ENCODE measurements around the gene IGLON5.

The IGLON5 gene

DNA sequence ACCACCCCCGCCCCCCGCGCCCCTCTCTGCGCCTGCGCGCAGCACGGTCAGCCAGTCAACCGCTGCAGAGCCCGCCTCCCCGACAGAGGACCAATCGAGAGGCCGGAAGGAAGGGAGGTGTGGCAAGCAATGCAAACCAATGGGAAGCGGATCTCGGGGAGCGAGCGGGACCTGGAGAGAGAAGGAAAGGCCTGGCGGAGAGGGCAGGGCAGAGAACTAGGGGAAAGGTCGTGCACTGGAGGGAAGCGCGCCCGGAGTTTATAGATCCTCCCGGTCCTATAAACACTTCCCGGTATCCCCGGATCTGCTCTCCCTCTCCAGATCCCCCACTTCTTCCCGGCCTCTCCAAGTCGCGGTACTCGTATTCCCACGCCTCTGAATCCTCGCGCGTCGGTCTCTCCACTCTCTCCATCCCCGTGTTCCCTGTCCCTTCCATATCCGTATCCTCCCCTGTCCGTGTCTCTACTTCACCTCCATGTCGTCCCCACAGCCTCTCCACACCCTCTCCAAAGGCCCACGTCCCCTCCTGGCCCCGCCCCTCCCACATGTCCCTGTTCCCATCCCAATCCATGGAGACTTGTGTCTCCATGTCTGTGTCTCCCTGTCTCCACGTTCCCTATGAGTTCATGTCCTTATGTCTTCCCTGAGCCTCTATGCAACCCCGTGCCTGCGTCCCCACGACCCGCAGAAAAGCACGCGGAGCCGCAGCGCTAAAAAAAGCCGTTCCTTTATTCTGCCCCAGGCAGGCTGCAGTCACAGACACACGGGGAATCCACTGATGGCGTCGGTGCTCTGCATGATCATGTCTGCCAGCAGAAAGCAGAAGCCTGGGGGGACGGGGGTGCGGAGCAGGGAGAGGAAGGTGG, 55.2 kb downstream of the IGLON5 start:
- FAIRE-seq: peak; percentile 85

DNA sequence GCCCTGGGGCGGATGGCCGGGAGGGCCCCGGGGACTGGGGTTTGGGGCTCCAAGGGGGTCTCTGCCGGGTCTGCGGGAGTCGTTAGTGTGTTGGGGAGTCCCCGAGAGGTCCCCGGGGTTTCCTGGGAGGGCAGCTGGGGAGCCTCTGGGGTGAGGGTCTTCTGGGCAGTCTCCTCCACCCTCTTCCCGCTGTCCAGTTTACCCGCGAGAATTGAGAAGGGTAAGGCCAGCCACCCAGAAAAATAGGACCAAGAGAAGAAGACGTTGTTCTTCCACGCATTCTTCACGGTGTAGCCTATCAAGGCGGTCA, 55.8 kb downstream of the IGLON5 start:
- FAIRE-seq: no peak

DNA sequence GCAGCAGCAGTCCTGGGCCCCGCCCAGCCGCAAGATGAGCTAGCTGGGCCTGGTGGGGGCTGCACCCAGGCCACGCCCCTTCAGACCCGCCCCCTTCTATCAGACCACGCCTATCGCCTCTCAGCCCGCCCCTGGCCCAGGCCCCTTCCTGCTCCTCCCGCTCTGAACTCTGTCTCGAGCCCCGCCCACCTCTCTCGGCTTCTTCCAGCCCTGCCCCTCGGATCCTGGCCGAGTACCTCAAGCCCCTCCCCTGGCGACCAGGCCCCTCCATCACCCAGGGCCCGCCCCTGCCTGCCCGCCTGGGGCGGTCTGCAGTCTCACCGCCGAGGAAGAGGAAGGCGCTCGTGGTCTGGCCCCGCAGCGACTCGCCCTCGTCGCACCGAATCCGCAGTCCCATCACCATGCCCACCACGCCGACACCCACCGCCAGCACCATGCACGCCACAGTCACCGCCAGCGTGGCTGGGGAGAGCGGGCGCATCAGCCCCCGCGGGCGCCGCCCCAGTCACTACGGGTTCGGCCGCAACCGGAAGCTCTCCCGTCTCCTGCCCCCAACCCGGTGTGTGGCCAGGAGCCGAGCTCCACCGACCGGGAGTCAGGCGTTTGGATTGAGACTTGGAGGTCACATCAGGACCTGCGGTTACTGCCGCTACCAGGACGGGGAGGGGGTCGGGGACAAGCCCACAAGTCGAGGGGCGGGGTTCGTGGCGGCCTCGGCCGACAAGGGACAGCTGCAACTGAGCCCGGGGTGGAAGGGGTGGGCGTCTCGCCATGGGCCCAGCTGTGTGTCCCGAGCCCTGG, 56.3 kb downstream of the IGLON5 start:
- FAIRE-seq: peak; percentile 98

DNA sequence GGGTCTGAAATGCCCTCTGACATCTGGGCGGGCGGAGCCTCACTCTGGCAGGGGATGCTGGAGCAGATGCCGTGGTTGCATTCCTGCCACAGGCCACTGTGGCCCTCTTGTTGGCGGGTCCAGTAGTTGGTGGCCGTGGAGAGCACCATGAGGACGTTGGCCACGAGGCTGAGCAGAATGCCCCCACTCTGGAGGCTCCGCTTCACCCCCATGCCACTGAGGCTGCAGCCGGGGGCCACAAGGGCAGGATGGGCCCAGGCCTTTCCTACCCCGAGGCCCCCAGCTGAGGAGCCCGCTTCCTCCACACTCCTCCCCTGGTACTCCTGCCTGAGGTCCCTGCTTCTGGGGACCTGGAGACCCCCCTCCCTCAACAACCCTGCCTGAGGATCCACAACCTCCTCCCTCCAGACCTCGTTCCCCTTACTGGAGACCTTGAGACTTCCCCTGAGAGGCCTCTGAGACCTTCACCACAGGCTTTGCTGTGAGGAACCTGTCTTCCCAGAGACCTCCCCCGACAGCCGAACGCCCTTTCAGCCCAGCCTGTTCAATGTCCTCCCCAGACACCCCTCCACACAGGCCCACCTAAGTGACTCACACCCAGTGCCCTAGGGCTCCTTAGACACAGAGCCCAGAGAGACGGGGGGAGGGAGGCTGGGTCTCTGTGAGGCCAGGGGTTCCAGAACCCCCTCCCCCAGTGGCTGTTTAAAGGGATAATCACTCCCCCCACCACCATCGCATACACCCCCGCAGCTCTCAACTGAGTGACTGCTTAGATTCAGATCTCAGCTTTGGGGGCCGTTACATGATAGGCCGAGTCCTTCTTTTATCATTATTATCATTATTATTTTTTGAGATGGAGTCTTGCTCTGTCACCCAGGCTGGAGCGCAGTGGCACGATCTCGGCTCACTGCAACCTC, 57.2 kb downstream of the IGLON5 start, which contains the start of gene CLDND2:
TSS of gene CLDND2 (minus strand) at position 638 of the 917 bp plus-strand sequence. CDS start at position 212, 426 bp downstream.
- FAIRE-seq: no peak

DNA sequence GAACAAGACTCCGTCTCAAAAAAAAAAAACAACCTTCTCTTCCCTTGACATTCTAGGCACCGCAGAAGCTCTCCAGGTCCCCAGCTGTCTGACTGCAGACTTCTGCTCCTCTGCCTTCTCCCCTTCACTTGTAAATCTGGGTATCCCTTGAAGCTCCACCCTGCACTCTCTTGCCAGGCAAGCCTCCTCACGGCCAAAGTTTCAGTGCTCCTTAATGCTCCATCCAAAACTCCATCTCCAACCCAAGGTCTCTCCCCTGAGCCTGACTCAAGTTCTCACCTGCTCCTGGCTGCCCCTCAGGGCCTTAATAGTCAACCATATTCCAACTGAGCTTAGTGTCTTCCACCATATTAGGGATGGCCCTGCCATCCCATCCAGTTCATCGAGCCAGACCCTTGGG, 58.8 kb downstream of the IGLON5 start:
- FAIRE-seq: no peak

DNA sequence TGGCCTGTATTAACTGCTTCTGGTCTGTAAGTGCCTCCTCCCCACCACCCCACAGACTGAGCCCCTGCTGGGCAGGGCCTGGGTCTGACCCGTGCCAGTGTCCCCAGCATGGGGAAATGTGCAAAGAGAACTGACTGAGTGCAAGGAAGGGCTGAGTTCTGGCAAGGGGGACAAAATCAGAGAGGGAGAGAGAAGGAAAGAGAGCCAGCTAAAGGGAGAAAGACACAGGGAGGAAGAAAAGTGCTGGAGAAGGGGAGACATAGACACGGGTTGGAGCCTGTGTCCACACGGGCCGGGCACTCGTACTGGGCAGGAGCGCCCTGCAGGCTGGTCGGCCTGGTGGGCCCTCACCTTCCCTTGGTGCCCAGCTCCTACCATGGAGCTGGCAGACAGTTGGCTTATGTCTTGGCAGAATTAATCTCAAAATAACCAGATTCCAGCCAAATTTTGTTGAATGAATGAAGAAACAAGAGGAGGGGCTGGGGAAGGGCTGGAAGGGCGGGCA, 59.8 kb downstream of the IGLON5 start:
- FAIRE-seq: no peak

DNA sequence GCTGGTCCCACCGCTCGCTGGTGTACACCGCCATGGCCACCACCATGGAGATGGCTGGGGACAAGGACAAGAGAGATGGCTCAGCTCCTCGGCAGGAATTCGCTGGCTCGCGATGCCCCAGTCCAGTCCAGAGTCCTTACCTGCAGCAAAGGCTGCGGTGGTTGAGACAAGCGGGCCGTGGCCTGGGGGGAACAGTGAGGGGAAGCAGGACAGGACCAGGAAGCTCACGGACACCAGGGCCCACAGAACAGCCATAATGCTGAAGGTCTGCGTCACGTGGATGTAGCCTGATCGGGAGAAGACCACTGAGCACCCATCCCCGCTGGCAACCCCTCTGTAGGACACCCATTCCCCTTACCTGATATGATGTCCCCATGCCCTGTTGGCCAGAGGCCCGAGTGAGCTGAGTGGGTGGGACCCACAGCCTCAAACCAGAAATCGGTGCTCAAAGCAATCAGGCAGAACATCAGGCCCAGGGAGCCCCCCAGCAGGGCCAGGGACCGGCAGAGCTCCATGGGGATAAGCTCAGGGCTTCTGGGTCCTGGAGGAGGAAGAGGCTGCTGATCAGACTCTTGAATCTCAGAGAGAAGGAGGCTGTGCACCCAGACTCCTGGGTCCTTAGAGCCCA, 60.7 kb downstream of the IGLON5 start:
- FAIRE-seq: no peak

DNA sequence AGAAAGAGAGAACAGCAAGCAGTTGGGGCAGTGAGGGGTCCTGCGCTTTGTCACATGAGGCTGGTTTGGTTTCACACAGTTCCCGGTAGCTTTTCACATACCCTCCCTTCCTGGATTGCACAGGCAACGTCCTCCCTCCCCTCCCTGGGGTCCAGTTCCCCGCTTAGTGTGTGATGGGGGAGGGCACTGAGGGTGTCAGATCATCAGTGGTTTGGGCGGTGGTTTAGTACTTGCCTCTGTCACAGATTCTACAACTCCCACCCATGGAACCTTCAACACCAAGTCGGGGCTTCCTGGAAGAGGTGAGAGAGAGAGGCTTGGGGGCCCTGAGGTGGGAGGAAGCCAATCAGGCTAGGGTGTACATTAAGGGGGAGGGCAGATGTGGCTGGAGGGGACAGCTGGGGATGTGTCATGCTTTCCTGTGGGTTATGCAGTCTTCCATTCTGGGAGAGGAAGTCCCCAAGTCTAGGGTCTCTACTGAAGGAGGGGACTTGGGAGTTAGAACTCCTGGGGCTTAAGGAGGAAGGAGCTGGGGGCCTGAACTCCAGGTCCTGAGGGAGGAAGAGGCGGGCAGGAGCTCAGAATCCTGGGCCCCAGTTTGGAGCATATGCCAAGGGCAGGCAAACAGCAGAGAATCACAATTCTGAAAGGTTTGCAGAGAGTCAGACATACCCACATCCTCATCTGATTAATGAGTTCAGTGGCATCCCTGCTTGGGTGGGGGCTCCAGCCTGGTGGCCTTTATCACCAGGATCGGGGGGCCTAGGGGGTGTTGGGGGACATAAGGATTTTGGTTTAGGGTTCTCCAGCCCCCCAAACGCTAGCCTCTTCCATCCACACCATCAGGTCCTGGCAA, 61.4 kb downstream of the IGLON5 start, which contains the start of gene NKG7:
TSS of gene NKG7 (minus strand) at position 6 of the 856 bp plus-strand sequence. CDS start 119 bp downstream, outside the sequence.
- FAIRE-seq: no peak

DNA sequence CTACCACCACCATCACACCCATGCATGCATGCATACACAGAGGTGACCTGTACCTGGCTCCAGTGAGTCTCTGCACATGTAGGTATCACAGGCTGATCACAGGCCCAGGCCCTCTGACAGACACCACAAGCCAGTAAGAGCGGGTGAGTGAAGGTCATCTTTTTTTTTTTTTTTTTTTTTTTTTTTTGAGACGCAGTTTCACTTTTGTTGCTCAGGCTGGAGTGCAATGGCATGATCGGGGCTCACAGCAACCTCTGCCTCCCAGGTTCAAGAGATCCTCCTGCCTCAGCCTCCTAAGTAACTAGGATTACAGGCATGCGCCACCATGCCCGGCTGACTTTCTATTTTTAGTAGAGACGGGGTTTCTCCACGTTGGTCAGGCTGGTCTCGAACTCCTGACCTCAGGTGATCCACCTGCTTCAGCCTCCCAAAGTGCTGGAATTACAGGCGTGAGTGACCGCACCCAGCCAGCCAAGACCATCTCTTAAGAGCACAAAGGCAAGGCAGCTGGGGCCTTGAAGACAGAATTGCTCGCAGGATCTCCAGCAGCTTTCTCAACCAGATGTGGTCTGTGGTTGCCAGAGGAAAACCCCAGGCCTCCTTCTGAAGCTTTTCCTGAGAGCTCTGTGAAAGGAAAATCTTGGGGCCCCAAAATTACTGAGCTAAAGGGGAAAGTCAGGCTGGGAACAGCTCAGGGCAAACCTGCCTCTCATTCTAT, 64.2 kb downstream of the IGLON5 start:
- FAIRE-seq: no peak

DNA sequence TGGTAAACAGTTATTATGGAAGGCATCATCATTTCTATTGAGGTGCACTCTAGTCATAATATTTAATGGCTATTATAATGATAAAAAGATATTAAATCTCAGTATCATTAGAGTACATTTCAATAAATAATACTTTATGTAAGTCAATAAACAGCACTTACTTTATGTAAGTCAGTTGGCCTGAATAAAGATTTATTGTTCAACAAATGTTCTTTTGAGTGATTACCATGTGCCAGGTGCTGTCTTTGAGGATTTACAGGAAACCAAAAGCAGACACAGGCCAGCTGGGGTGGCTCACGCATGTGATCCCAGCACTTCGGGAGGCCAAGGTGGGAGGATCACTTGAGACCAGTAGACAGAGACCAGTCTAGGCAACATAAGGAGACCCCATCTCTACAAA, 66.0 kb downstream of the IGLON5 start:
- FAIRE-seq: no peak

DNA sequence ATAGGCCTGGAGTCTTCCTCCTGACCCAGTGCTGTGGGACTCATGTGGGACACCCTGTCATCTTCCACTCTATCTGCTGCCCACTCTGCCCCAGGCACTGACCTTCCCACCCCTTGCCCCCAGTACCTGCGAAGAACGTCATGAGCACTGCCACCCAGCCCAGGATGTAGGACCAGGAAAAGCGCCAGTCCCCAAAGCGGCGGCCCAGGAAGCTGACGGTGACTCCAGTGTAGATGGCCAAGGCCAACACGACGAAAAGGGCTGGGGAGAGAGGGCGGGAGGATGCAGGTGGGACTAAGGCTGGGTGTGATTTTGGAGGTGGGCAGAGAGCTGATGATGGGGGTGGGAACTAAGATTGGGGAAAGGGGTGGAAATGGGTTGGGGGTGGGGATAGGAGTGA, 68.9 kb downstream of the IGLON5 start:
- FAIRE-seq: no peak

Data from G401.6 (cell line).